GM12878 (cell line): ENCODE data around the gene DLX1. TPM values are rescaled to one million over a fixed set of nuclear protein-coding genes. Genes with fewer than 3 reads are reported as not detected.

ENCODE experiments used
- ATAC-seq: fragments of 200-7000 bp; cut with Tn5 transposase; 3 replicates; pipeline ENCODE4 v1.9.1; 2020; ENCODE audit warnings: mild to moderate bottlenecking, moderate library complexity
- BruUV-seq: library from RNA; stranded (reverse); fragments of 400-500 nt; replicated peaks from 2 replicates; lab custom pipeline; 2021; lab: Mats Ljungman, UMichigan
- CTCF ChIA-PET: fragments of 300-600 bp; sonication (Branson Sonifier 250); formaldehyde crosslinking; extraction: SDS; loops from one replicate; lab custom pipeline; 2021; ENCODE audit warnings: inconsistent platforms; lab: Yijun Ruan, JAX
- POLR2A ChIA-PET: fragments of 350-600 bp; formaldehyde crosslinking; extraction: SDS; loops from one replicate; lab custom pipeline; 2021; ENCODE audit warnings: inconsistent platforms; lab: Charles Lee
- RAD21 ChIA-PET: fragments of 300-600 bp; sonication (Branson Sonifier 250); formaldehyde crosslinking; loops from one replicate; lab custom pipeline; 2023; ENCODE audit warnings: antibody characterized with exemption; ENCODE audit not compliant: unreplicated experiment; lab: Charles Lee
- SMC1A ChIA-PET: fragments of 300-600 bp; sonication (Branson Sonifier 250); formaldehyde crosslinking; loops from one replicate; lab custom pipeline; 2023; ENCODE audit not compliant: unreplicated experiment, uncharacterized antibody; lab: Charles Lee
- DNase-seq: peaks from one replicate; pipeline ENCODE4 v3.0.0-alpha.2; 2011; ENCODE audit warnings: low read depth, low spot score
- FAIRE-seq: peaks from 3 replicates; lab custom pipeline; 2011; peaks lifted over from hg19 to GRCh38; lab: Jason Lieb, UNC
- H2AFZ ChIP-seq: 2 replicates; pipeline ENCODE4 v1.6.0; 2011; ENCODE audit warnings: low read depth, low read length, control low read depth; ENCODE audit not compliant: control insufficient read depth
- H3K27ac ChIP-seq: 2 replicates; pipeline ENCODE4 v1.5.1; 2011; ENCODE audit warnings: control low read depth; ENCODE audit not compliant: control insufficient read depth, insufficient read depth
- H3K27me3 ChIP-seq, 2 experiments: replicated peaks in 1 of 2; 2 replicates each; pipeline versions ENCODE4 v1.6.0 to v1.6.1; 2011; ENCODE audit warnings: low read length in 1 of 2; ENCODE audit not compliant: control insufficient read depth in 2 of 2, insufficient read depth in 2 of 2
- H3K36me3 ChIP-seq, 2 experiments: 2 replicates each; pipeline ENCODE4 v1.5.1; 2011; ENCODE audit warnings: low read length in 1 of 2; ENCODE audit not compliant: control insufficient read depth in 2 of 2, insufficient read depth in 2 of 2
- H3K4me1 ChIP-seq: 2 replicates; pipeline ENCODE4 v1.6.1; 2011; ENCODE audit warnings: mild to moderate bottlenecking, low read length, moderate library complexity, mixed read lengths; ENCODE audit not compliant: control insufficient read depth, insufficient read depth
- H3K4me2 ChIP-seq: 2 replicates; pipeline ENCODE4 v1.6.0; 2011; ENCODE audit warnings: control low read depth; ENCODE audit not compliant: control insufficient read depth, insufficient read depth
- H3K4me3 ChIP-seq: fragments of 200-600 bp; sonication (generic); 2 replicates; pipeline ENCODE4 v1.5.1; 2016
- H3K79me2 ChIP-seq: 2 replicates; pipeline ENCODE4 v1.6.0; 2011; ENCODE audit warnings: low read length; ENCODE audit not compliant: control insufficient read depth, insufficient read depth
- H3K9ac ChIP-seq: 2 replicates; pipeline ENCODE4 v1.8.0; 2011; ENCODE audit warnings: low read length, control low read depth, mixed read lengths; ENCODE audit not compliant: control insufficient read depth, insufficient read depth
- H3K9me3 ChIP-seq: replicated peaks from 3 replicates; pipeline ENCODE4 v1.5.1; 2011; ENCODE audit warnings: mild to moderate bottlenecking, low read length; ENCODE audit not compliant: control insufficient read depth, insufficient read depth
- H4K20me1 ChIP-seq: 2 replicates; pipeline ENCODE4 v1.6.0; 2011; ENCODE audit not compliant: control insufficient read depth, insufficient read depth
- CREM ChIP-seq: IDR thresholded peaks from 2 replicates; pipeline ENCODE4 v1.6.1; 2014; ENCODE audit warnings: antibody characterized with exemption, low read depth
- ZBTB11 ChIP-seq: fragments of 450-650 bp; formaldehyde crosslinking; IDR thresholded peaks from 2 replicates; pipeline ENCODE4 v1.5.0; 2022; ENCODE audit warnings: mild to moderate bottlenecking, missing genetic modification characterization
- WGBS: methylation state at CpG from one replicate; pipeline ENCODE4 v1.1.6; 2016; ENCODE audit warnings: low lambda C conversion rate; ENCODE audit not compliant: insufficient replicate concordance, insufficient coverage; ENCODE audit errors: missing lambda C conversion rate; 5-methylcytosine and 5-hydroxymethylcytosine counted together
- in situ Hi-C: fragments of 300-500 bp; cut with MboI; formaldehyde crosslinking; loops from 9 replicates; pipeline ENCODE4 v1.14.3; 2018; ENCODE audit warnings: mixed read lengths
- intact Hi-C: fragments of 100-400 bp; cut with micrococcal nuclease; formaldehyde crosslinking; loops from one replicate; pipeline ENCODE4 v1.14.2; 2022; ENCODE audit not compliant: unreplicated experiment
- polyA plus RNA-seq, 11 experiments: library from polyadenylated mRNA; depleted of rRNA in 4 of 11; unstranded in 6 of 11; stranded (reverse) in 5 of 11; fragments of >200 nt; fragmentation: Nextera tagmentation in 4 of 11; fragmentation: Illumina TruSeq in 1 of 11; extraction: Ambion mirVana in 4 of 11; extraction: Trizol in 1 of 11; gene quantifications; 1 replicate in 1 of 11; 2 replicates in 10 of 11; pipeline versions ENCODE4 v1.2.1 to v1.2.3, GENCODE V29; 2011 to 2016; ENCODE audit warnings: inconsistent platforms in 2 of 11, missing spikeins in 2 of 11, low read depth in 1 of 11
- total RNA-seq, 4 experiments: library from RNA; depleted of rRNA in 3 of 4; stranded (reverse); fragments of >200 nt in 3 of 4; fragmentation: Illumina TruSeq in 1 of 4; extraction: Trizol in 1 of 4; gene quantifications; 2 replicates each; pipeline versions ENCODE4 v1.2.1 to v1.2.3, GENCODE V29; 2013 to 2021
- TF ChIP-seq, protein P1 (sequence below): IDR thresholded peaks from 2 replicates; pipeline ENCODE4 v1.6.1; 2012; ENCODE audit warnings: low read depth, low read length, improper control_type of control experiment

The DLX1 gene
- total and polyA plus RNA-seq, 10 of the 15 experiments (the other 5 are each of a cell fraction or from before 2014, with no cell fraction given): 0.06 TPM; not detected in 9

DNA sequence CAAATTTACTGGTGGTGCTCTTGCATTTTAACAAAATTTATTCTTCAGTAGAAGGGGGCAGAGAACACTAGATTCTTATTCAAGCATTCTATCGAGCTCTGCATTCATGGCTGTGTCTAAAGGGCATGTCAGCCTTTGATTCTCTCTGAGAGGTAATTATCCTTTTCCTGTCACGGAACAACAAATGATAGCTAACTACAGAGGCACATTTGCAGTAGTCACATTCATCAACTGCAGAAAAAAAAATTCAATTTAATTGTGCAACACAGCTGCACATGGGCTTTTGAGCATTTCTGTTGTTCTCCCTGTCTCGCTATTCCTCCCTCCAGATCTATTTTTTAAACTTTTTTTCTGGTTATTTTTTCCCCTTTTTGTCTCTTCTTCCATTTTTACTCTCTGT lies 13.0 kb upstream of the DLX1 start (continued):
- no peak for TF ChIP-seq ZBTB11 (CRISPR knock-in tag)

DNA sequence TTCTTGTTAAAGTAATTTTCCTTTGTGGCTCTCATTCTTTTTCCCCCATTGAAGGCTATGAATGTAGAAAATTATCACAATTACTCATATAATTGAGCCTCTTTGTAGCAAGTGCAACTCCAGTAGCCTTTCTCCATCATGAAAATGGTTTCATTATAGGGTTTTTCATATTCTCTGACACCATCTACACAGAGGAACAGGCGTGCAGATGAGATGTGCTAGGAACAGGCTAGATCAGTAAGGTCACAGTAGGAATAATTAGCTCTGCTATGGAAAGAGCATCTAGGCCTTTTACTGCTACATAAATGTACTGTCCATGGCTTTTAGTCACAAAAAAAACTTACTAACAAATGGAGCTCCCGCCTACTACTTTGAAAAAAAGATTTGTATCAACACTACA lies 12.6 kb upstream of the DLX1 start:
- Histone ChIP-seq H3K4me2 (no peak overlapping the region), H2AFZ (no peak overlapping the region), H3K79me2 (no peaks in the 10 kb centered on the region), H3K27ac (no peak overlapping the region), H3K27me3 (no peaks in the 10 kb centered on the region), H3K4me1 (no peaks in the 10 kb centered on the region), H4K20me1 (no peaks in the 10 kb centered on the region), H3K9ac (no peak overlapping the region), H3K9me3 (no peaks in the 10 kb centered on the region), H3K4me3 (no peak overlapping the region), H3K36me3 (no peaks in the 10 kb centered on the region)
- no TSS peak for BruUV-seq
- SMC1A ChIA-PET: interaction anchor here (1.2 to 1.5 kb wide), 2 partner anchors 13 to 17 kb away, joined by 4 read pairs; partner anchors contain the start of gene DLX1
- CTCF ChIA-PET: interaction anchor here (1.0 to 1.4 kb wide), 3 partner anchors 13 to 55 kb away, joined by 3 to 4 read pairs (median 3); partner anchors contain the start of genes DLX1 and DLX2
- 97% methylated on average over 2 of the region's 2 CpGs for WGBS
- intact Hi-C loops: no loop called here
- RAD21 ChIA-PET: no interaction called here
- POLR2A ChIA-PET: interaction anchor here (0.6 kb wide), 1 partner anchor 1516 kb away, joined by 5 read pairs; no protein-coding TSS in a partner anchor
- ATAC-seq (no peak), FAIRE-seq (no peak), DNase-seq (no peak)
- in situ Hi-C loops: no loop called here
- TF ChIP-seq, protein P1, sequence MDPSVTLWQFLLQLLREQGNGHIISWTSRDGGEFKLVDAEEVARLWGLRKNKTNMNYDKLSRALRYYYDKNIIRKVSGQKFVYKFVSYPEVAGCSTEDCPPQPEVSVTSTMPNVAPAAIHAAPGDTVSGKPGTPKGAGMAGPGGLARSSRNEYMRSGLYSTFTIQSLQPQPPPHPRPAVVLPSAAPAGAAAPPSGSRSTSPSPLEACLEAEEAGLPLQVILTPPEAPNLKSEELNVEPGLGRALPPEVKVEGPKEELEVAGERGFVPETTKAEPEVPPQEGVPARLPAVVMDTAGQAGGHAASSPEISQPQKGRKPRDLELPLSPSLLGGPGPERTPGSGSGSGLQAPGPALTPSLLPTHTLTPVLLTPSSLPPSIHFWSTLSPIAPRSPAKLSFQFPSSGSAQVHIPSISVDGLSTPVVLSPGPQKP: no peak
- TF ChIP-seq CREM (no peak), ZBTB11 (CRISPR knock-in tag) (no peak)
